Measurements from ENCODE around the gene EFNB2.

DNA sequence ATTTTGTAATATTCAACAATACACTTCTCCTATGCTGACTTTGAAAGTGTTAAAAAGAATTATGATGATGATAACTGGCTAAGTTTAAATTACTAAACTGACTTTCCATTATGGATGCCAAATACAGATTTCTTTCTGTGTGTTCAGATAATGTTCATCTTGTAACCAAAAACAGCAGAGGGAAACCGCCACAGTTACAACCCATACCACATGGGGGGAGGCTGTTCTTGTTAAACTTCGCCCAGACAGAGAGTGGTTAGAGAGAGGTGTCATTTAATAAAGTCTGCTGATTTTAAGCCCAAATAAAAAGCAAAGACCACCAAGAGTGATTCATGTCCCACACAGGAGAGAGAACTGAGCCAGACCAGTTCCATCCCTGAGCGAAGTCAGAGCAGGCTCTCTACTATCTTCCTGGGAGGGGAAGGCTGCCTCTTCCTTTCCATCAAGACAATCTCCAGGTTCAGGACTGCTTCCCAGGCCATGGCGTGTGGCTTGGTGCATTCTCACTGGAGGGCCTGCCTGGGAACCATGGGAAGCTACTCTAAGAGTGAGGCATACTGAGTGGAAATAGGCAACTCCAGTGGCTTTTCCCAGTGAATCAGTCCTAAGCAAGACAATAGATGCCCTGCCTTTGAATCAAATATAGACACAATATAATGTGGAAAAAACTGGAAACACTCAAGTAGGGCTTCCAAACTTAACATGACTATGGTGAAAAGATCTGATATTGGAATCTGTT is 18.2 kb downstream of the EFNB2 start:
- TF ChIP-seq PREB (CRISPR knock-in tag; IDR thresholded peaks at IDR 0.05; ENCODE audit: borderline replicate concordance), result no peak
- no peak for TF ChIP-seq NR3C1 (CRISPR knock-in tag; conservative IDR thresholded peaks at IDR 0.05; ENCODE audit: low read depth)
- TF ChIP-seq, protein P1, sequence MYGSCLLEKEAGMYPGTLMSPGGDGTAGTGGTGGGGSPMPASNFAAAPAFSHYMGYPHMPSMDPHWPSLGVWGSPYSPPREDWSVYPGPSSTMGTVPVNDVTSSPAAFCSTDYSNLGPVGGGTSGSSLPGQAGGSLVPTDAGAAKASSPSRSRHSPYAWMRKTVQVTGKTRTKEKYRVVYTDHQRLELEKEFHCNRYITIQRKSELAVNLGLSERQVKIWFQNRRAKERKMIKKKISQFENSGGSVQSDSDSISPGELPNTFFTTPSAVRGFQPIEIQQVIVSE (CRISPR knock-in tag; IDR thresholded peaks at IDR 0.05; ENCODE audit: borderline replicate concordance), result no peak
- TF ChIP-seq, protein P2, sequence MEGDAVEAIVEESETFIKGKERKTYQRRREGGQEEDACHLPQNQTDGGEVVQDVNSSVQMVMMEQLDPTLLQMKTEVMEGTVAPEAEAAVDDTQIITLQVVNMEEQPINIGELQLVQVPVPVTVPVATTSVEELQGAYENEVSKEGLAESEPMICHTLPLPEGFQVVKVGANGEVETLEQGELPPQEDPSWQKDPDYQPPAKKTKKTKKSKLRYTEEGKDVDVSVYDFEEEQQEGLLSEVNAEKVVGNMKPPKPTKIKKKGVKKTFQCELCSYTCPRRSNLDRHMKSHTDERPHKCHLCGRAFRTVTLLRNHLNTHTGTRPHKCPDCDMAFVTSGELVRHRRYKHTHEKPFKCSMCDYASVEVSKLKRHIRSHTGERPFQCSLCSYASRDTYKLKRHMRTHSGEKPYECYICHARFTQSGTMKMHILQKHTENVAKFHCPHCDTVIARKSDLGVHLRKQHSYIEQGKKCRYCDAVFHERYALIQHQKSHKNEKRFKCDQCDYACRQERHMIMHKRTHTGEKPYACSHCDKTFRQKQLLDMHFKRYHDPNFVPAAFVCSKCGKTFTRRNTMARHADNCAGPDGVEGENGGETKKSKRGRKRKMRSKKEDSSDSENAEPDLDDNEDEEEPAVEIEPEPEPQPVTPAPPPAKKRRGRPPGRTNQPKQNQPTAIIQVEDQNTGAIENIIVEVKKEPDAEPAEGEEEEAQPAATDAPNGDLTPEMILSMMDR (IDR thresholded peaks at IDR 0.05), result no peak
- no peak for TF ChIP-seq ESRRA (CRISPR knock-in tag; IDR thresholded peaks at IDR 0.05; ENCODE audit: borderline replicate concordance)
- TF ChIP-seq, protein P3, sequence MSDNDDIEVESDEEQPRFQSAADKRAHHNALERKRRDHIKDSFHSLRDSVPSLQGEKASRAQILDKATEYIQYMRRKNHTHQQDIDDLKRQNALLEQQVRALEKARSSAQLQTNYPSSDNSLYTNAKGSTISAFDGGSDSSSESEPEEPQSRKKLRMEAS (CRISPR knock-in tag; IDR thresholded peaks at IDR 0.05), result no peak
- no peak for TF ChIP-seq SP1 (CRISPR knock-in tag; conservative IDR thresholded peaks at IDR 0.05)
- TF ChIP-seq, protein P4, sequence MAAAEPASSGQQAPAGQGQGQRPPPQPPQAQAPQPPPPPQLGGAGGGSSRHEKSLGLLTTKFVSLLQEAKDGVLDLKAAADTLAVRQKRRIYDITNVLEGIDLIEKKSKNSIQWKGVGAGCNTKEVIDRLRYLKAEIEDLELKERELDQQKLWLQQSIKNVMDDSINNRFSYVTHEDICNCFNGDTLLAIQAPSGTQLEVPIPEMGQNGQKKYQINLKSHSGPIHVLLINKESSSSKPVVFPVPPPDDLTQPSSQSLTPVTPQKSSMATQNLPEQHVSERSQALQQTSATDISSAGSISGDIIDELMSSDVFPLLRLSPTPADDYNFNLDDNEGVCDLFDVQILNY (CRISPR knock-in tag; IDR thresholded peaks at IDR 0.05), result no peak
- no peak for TF ChIP-seq PRDM15 (CRISPR knock-in tag; IDR thresholded peaks at IDR 0.05)

All from WTC11 (cell line).